Panc1 (cell line): ENCODE measurements around the gene SHISA4. TPM values are rescaled to one million over a fixed set of nuclear protein-coding genes. Genes with fewer than 3 reads are reported as not detected.

Source experiments
- microRNA-seq: library from miRNA; unstranded; fragments of <30 nt; microRNA quantifications from one replicate; pipeline ENCODE4 v1.1.0, GENCODE V29; 2020; ENCODE audit not compliant: unreplicated experiment
- total RNA-seq: library from RNA; stranded (reverse); gene quantifications from one replicate; pipeline ENCODE4 v1.2.1, GENCODE V29; 2021; ENCODE audit not compliant: unreplicated experiment

SHISA4 gene
- total RNA-seq, 1 experiment from 2014 or later: 38.2 TPM

Small RNA genes within 50 kb of the gene (microRNA-seq; reads per million reads assigned to microRNA genes)
- gene MIR6739: not detected

Other genes with a start within 250 kb of the SHISA4 start
- gene IPO9, start 59.7 kb upstream of the SHISA4 start, total RNA-seq: 106 TPM
- 0.13 TPM for gene LMOD1, start 57.6 kb downstream of the SHISA4 start, total RNA-seq
- 118 TPM for gene TIMM17A, start 66.6 kb downstream of the SHISA4 start, total RNA-seq
- gene RNPEP, start 93.8 kb downstream of the SHISA4 start, total RNA-seq: 99.8 TPM
- gene ELF3, start 121.7 kb downstream of the SHISA4 start, total RNA-seq: 126 TPM
- 0.44 TPM for gene GPR37L1, start 234.0 kb downstream of the SHISA4 start, total RNA-seq